ENCODE data around the gene C4B. TPM values are rescaled to one million over a fixed set of nuclear protein-coding genes. Genes with fewer than 3 reads are reported as not detected.

C4B gene
- total and polyA plus RNA-seq, 9 of the 15 experiments (the other 6 are each of a cell fraction or from before 2014, with no cell fraction given), result 0.32 to 8.8 (median 5.4) TPM

DNA sequence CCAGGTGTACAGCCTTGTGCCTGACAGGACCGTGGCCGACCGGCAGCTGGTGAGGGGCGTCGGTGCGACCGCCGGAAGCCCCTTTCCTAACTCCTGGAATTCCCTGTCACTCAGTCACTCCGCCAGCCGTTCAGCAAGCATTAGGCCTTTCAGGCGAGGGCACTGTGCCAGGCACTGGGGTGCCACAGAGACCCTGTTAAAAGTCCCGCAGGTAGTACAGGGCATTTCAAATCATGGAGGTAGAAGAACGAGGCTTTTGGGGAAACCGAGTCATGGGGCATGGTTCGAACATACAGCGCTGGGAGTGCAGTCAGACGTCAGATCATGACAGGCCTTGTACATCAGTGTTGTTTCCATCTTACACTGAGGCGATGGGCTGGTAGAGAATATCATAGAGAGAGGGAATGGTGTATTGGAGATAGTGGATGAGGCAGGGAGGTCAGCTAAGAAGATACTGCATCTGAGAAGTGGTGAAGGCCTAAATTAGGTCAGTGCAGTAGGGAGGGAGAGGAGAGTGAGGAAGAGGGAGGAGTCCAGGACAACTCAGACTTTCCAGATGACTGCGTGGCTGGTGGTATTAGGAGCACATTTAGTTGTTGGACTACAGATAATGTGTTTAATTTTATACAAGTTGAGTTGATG, 41.8 kb upstream of the C4B start (continued):
- TF ChIP-seq, protein P1, sequence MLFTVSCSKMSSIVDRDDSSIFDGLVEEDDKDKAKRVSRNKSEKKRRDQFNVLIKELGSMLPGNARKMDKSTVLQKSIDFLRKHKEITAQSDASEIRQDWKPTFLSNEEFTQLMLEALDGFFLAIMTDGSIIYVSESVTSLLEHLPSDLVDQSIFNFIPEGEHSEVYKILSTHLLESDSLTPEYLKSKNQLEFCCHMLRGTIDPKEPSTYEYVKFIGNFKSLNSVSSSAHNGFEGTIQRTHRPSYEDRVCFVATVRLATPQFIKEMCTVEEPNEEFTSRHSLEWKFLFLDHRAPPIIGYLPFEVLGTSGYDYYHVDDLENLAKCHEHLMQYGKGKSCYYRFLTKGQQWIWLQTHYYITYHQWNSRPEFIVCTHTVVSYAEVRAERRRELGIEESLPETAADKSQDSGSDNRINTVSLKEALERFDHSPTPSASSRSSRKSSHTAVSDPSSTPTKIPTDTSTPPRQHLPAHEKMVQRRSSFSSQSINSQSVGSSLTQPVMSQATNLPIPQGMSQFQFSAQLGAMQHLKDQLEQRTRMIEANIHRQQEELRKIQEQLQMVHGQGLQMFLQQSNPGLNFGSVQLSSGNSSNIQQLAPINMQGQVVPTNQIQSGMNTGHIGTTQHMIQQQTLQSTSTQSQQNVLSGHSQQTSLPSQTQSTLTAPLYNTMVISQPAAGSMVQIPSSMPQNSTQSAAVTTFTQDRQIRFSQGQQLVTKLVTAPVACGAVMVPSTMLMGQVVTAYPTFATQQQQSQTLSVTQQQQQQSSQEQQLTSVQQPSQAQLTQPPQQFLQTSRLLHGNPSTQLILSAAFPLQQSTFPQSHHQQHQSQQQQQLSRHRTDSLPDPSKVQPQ (CRISPR knock-in tag; IDR thresholded peaks at IDR 0.05; ENCODE audit: borderline replicate concordance), result no peak
- TF ChIP-seq CREBBP (IDR thresholded peaks at IDR 0.05; ENCODE audit: low read depth, low read length), result no peak
- TF ChIP-seq MECOM (CRISPR knock-in tag; IDR thresholded peaks at IDR 0.05), result peak; percentile 64
- no peak for TF ChIP-seq NUFIP1 (IDR thresholded peaks at IDR 0.05; ENCODE audit: partially characterized antibody)
- TF ChIP-seq, protein P2, sequence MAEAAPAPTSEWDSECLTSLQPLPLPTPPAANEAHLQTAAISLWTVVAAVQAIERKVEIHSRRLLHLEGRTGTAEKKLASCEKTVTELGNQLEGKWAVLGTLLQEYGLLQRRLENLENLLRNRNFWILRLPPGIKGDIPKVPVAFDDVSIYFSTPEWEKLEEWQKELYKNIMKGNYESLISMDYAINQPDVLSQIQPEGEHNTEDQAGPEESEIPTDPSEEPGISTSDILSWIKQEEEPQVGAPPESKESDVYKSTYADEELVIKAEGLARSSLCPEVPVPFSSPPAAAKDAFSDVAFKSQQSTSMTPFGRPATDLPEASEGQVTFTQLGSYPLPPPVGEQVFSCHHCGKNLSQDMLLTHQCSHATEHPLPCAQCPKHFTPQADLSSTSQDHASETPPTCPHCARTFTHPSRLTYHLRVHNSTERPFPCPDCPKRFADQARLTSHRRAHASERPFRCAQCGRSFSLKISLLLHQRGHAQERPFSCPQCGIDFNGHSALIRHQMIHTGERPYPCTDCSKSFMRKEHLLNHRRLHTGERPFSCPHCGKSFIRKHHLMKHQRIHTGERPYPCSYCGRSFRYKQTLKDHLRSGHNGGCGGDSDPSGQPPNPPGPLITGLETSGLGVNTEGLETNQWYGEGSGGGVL (CRISPR knock-in tag; IDR thresholded peaks at IDR 0.05), result no peak
- TF ChIP-seq, protein P3, sequence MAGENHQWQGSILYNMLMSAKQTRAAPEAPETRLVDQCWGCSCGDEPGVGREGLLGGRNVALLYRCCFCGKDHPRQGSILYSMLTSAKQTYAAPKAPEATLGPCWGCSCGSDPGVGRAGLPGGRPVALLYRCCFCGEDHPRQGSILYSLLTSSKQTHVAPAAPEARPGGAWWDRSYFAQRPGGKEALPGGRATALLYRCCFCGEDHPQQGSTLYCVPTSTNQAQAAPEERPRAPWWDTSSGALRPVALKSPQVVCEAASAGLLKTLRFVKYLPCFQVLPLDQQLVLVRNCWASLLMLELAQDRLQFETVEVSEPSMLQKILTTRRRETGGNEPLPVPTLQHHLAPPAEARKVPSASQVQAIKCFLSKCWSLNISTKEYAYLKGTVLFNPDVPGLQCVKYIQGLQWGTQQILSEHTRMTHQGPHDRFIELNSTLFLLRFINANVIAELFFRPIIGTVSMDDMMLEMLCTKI (IDR thresholded peaks at IDR 0.05; ENCODE audit: partially characterized antibody), result no peak
- TF ChIP-seq ZNF124 (CRISPR knock-in tag; IDR thresholded peaks at IDR 0.05), result no peak
- no peak for TF ChIP-seq SRSF7 (optimal IDR thresholded peaks at IDR 0.05; ENCODE audit: low read depth, low read length)
- no peak for TF ChIP-seq ZNF239 (CRISPR knock-in tag; IDR thresholded peaks at IDR 0.05)
- no peak for TF ChIP-seq ZNF311 (CRISPR knock-in tag; IDR thresholded peaks at IDR 0.05)
- 0 out of 4 replicates have a peak, but pooled peaks of 1 of the 2 experiments have one; percentile 4 for TF ChIP-seq RAD21 (CRISPR knock-in tag; conservative IDR thresholded peaks at IDR 0.05 in 1 of 2, IDR thresholded peaks at IDR 0.05 in 1 of 2)
- peak; percentile 86; the same call in 1 of the 2 replicates for TF ChIP-seq FOXK1 (CRISPR knock-in tag; IDR thresholded peaks at IDR 0.05; ENCODE audit: borderline replicate concordance)
- TF ChIP-seq ZBTB17 (CRISPR knock-in tag; IDR thresholded peaks at IDR 0.05), result 0 out of 2 replicates have a peak, but pooled peaks have one; percentile 52
- no peak for TF ChIP-seq ZNF175 (CRISPR knock-in tag; IDR thresholded peaks at IDR 0.05; ENCODE audit: low read depth)
- peak; percentile 67 for TF ChIP-seq ARID1B (IDR thresholded peaks at IDR 0.05)
- TF ChIP-seq, protein P4, sequence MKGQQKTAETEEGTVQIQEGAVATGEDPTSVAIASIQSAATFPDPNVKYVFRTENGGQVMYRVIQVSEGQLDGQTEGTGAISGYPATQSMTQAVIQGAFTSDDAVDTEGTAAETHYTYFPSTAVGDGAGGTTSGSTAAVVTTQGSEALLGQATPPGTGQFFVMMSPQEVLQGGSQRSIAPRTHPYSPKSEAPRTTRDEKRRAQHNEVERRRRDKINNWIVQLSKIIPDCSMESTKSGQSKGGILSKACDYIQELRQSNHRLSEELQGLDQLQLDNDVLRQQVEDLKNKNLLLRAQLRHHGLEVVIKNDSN (CRISPR knock-in tag; IDR thresholded peaks at IDR 0.05), result no peak
- no peak for TF ChIP-seq ZNF717 (CRISPR knock-in tag; IDR thresholded peaks at IDR 0.05)
- no peak for TF ChIP-seq SRSF9 (IDR thresholded peaks at IDR 0.05; ENCODE audit: borderline replicate concordance, low read depth, low read length)
- 0 out of 4 replicates have a peak, but pooled peaks of 1 of the 2 experiments have one; percentile 8 for TF ChIP-seq FOXK2 (conservative IDR thresholded peaks at IDR 0.05 in 1 of 2, IDR thresholded peaks at IDR 0.05 in 1 of 2; ENCODE audit: low read depth in 2 of 2)
- no peak for TF ChIP-seq POLR3G (IDR thresholded peaks at IDR 0.05; ENCODE audit: extremely low read depth, insufficient read length, insufficient replicate concordance)
- TF ChIP-seq TCFL5 (CRISPR knock-in tag; conservative IDR thresholded peaks at IDR 0.05), result no peak
- peak; percentile 70; the same call in 1 of the 2 replicates for TF ChIP-seq GTF2A2 (tag; IDR thresholded peaks at IDR 0.05)

Measured in K562 (cell line).